PC-9 (cell line): ENCODE measurements around the gene YES1. TPM values are rescaled to one million over a fixed set of nuclear protein-coding genes. Genes with fewer than 3 reads are reported as not detected.

Source experiments
- BruUV-seq: library from RNA; stranded (reverse); fragments of 400-500 nt; replicated peaks from 2 replicates; lab custom pipeline; 2021; lab: Mats Ljungman, UMichigan
- CTCF ChIA-PET: fragments of 300-600 bp; sonication (Branson Sonifier 250); formaldehyde crosslinking; loops from one replicate; lab custom pipeline; 2022; ENCODE audit warnings: antibody characterized with exemption; lab: Charles Lee
- POLR2A ChIA-PET: fragments of 300-600 bp; sonication (Branson Sonifier 250); formaldehyde crosslinking; loops from one replicate; lab custom pipeline; 2022; ENCODE audit warnings: antibody characterized with exemption; ENCODE audit not compliant: unreplicated experiment; lab: Charles Lee
- DNase-seq, 2 experiments: peaks; one replicate each; pipeline versions ENCODE4 v3.0.0 to v3.0.0-alpha.2; 2015 to 2022; ENCODE audit warnings: mixed read lengths in 1 of 2
- H2AFZ ChIP-seq: fragments of 200-600 bp; sonication (generic); 2 replicates; pipeline ENCODE4 v1.8.1; 2017; ENCODE audit warnings: antibody characterized with exemption
- H3F3A ChIP-seq: fragments of 200-600 bp; sonication (generic); 2 replicates; pipeline ENCODE4 v1.8.1; 2017; ENCODE audit warnings: antibody characterized with exemption, mild to moderate bottlenecking, low read depth; ENCODE audit not compliant: insufficient read depth
- H3K27ac ChIP-seq: fragments of 200-600 bp; sonication (generic); 2 replicates; pipeline ENCODE4 v1.6.1; 2016; ENCODE audit warnings: mixed run types
- H3K27me3 ChIP-seq: fragments of 200-600 bp; sonication (generic); 2 replicates; pipeline ENCODE4 v1.6.1; 2016; ENCODE audit warnings: low read depth, mixed run types; ENCODE audit not compliant: insufficient read depth
- H3K36me3 ChIP-seq: fragments of 200-600 bp; sonication (generic); 2 replicates; pipeline ENCODE4 v1.6.1; 2016; ENCODE audit warnings: low read depth, mixed run types
- H3K4me1 ChIP-seq: fragments of 200-600 bp; sonication (generic); replicated peaks from 2 replicates; pipeline ENCODE4 v1.6.1; 2016; ENCODE audit warnings: mixed run types; ENCODE audit not compliant: insufficient read depth
- H3K4me2 ChIP-seq: fragments of 200-600 bp; sonication (generic); 2 replicates; pipeline ENCODE4 v1.6.1; 2017; ENCODE audit warnings: mixed run types
- H3K4me3 ChIP-seq: fragments of 200-600 bp; sonication (generic); 2 replicates; pipeline ENCODE4 v1.6.1; 2016; ENCODE audit warnings: mixed run types
- H3K79me2 ChIP-seq: fragments of 200-600 bp; sonication (generic); 2 replicates; pipeline ENCODE4 v1.6.1; 2017; ENCODE audit warnings: low read depth, mixed run types
- H3K9me2 ChIP-seq: fragments of 200-600 bp; sonication (generic); 2 replicates; pipeline ENCODE4 v1.8.1; 2017; ENCODE audit warnings: mild to moderate bottlenecking; ENCODE audit not compliant: insufficient read depth
- H3K9me3 ChIP-seq: fragments of 200-600 bp; sonication (generic); 2 replicates; pipeline ENCODE4 v1.8.1; 2016; ENCODE audit warnings: low read depth; ENCODE audit not compliant: insufficient read depth
- H4K20me1 ChIP-seq: fragments of 200-600 bp; sonication (generic); 2 replicates; pipeline ENCODE4 v1.8.1; 2017; ENCODE audit not compliant: insufficient read depth
- EZH2 ChIP-seq: fragments of 200-600 bp; sonication (generic); IDR thresholded peaks from 2 replicates; pipeline ENCODE4 v1.8.0; 2017; ENCODE audit warnings: antibody characterized with exemption, low read depth
- intact Hi-C: fragments of 100-400 bp; cut with micrococcal nuclease; formaldehyde crosslinking; loops from one replicate; pipeline ENCODE4 v1.10.0; 2022; ENCODE audit not compliant: unreplicated experiment
- total RNA-seq: library from RNA; stranded (reverse); gene quantifications from 2 replicates; pipeline ENCODE4 v1.2.3, GENCODE V29; 2021
- TF ChIP-seq, protein P1 (sequence below): fragments of 200-600 bp; sonication (generic); conservative IDR thresholded peaks from 2 replicates; pipeline ENCODE4 v1.6.1; 2017; ENCODE audit warnings: mixed run types, antibody characterized with exemption, mild to moderate bottlenecking, moderate library complexity

Gene YES1
- total RNA-seq, 1 experiment from 2014 or later = 111 TPM

- Histone ChIP-seq H3K27ac (no peak overlapping the region), H3K27me3 (no peaks in the 10 kb centered on the region), H3K36me3 (no peaks in the 10 kb centered on the region), H3K4me1 (peaks cover 15% of the 10 kb centered on the region; the same call in 1 of the 2 replicates), H3K4me3 (no peak overlapping the region), H2AFZ (no peak overlapping the region), H3K79me2 (peaks cover 23% of the 10 kb centered on the region), H3K4me2 (no peak overlapping the region), H3K9me3 (no peaks in the 10 kb centered on the region), H3F3A (peaks cover 9% of the 10 kb centered on the region; the same call in 1 of the 2 replicates), H4K20me1 (0 out of 2 replicates have a peak, but pooled peaks cover 4% of the 10 kb centered on the region), H3K9me2 (no peaks in the 10 kb centered on the region)
- intact Hi-C loops = loop anchor here (5.0 kb wide), 2 partner anchors 72 to 157 kb away; partner anchors contain the start of gene TYMS
- DNase-seq = no peak
- CTCF ChIA-PET = interaction anchor here (0.6 kb wide), 1 partner anchor 22 kb away, joined by 3 read pairs; no protein-coding TSS in a partner anchor
- no TSS peak for BruUV-seq
- POLR2A ChIA-PET = no interaction called here
- TF ChIP-seq, protein P1, sequence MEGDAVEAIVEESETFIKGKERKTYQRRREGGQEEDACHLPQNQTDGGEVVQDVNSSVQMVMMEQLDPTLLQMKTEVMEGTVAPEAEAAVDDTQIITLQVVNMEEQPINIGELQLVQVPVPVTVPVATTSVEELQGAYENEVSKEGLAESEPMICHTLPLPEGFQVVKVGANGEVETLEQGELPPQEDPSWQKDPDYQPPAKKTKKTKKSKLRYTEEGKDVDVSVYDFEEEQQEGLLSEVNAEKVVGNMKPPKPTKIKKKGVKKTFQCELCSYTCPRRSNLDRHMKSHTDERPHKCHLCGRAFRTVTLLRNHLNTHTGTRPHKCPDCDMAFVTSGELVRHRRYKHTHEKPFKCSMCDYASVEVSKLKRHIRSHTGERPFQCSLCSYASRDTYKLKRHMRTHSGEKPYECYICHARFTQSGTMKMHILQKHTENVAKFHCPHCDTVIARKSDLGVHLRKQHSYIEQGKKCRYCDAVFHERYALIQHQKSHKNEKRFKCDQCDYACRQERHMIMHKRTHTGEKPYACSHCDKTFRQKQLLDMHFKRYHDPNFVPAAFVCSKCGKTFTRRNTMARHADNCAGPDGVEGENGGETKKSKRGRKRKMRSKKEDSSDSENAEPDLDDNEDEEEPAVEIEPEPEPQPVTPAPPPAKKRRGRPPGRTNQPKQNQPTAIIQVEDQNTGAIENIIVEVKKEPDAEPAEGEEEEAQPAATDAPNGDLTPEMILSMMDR = no peak
- TF ChIP-seq EZH2 = no peak
Observed at GRCh38 chr18:814300-815084, 2.5 kb upstream of the YES1 start.

DNA sequence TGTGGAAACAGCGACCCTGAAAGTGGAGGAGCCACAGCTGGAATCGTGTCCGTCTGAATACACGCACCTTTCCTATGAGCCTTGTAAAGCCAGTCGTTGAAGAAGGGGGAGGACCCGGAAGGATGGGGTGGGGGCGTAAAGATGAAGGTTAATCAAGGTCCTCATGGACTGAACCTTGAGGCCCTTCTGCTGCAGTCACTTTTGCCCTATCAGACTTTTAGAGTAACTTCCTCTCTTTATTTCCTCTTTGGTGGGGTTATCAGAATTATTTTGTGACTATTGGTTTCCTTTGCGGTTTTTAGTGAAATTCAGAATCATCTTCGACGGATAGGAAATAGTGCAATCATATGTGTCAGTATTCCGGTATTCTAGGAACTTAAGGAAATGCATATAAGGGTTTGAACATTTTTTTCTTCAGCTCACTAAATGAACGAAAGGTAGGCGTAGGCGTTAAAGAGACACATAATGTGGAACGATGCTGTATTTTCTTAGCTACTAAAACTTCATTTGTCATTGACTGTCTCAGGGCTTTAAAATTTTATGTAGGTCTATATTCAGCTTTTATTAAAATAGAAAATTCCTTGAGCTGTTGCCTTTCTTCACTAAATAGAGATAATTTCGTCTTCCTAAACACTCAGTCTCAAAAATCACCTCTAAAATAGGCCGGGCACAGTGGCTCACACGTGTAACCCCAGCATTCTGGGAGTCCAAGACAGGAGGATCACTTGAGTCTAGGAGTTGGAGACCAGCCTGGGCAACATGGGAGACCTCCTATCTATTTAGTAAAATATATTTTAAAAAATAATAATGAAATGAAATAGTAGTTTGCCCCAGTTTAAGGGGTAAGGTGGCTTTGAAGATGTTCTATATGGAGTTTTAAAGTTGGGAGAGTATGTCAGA, 1.4 kb upstream of the YES1 start:
- Histone ChIP-seq H3K4me1 (peaks cover 15% of the 10 kb centered on the region; the same call in 1 of the 2 replicates), H3K9me3 (no peaks in the 10 kb centered on the region), H4K20me1 (peaks cover 8% of the 10 kb centered on the region; the same call in 1 of the 2 replicates), H2AFZ (peak overlapping the region; percentile 93), H3K9me2 (no peaks in the 10 kb centered on the region), H3K27ac (peak overlapping the region; percentile 86), H3F3A (peaks cover 9% of the 10 kb centered on the region; the same call in 1 of the 2 replicates), H3K79me2 (peaks cover 34% of the 10 kb centered on the region), H3K4me2 (peak overlapping the region; percentile 86), H3K4me3 (peak overlapping the region; percentile 90), H3K36me3 (no peaks in the 10 kb centered on the region), H3K27me3 (no peaks in the 10 kb centered on the region)
- no peak for DNase-seq
- no TSS peak for BruUV-seq
- intact Hi-C loops = loop anchor here (5.0 kb wide), 2 partner anchors 71 to 156 kb away; partner anchors contain the start of gene TYMS
- no peak for TF ChIP-seq EZH2
- TF ChIP-seq, protein P1 = no peak
- ChIA-PET POLR2A (interaction anchor here (0.6 to 0.7 kb wide), 2 partner anchors 10 to 156 kb away, joined by 4 read pairs; partner anchors contain the start of gene TYMS), CTCF (interaction anchor here (0.5 kb wide), 1 partner anchor 21 kb away, joined by 10 read pairs; no protein-coding TSS in a partner anchor)
